ENCODE measurements around the gene NBPF9. TPM values are rescaled to one million over a fixed set of nuclear protein-coding genes. Genes with fewer than 3 reads are reported as not detected.
"Not testable (repeated sequence)": the region's sequence is repeated elsewhere in the genome, so short reads cannot be mapped to it uniquely, and the experiment has no call there.

The NBPF9 gene
- polyA plus RNA-seq, 1 donor = 34.5 TPM

DNA sequence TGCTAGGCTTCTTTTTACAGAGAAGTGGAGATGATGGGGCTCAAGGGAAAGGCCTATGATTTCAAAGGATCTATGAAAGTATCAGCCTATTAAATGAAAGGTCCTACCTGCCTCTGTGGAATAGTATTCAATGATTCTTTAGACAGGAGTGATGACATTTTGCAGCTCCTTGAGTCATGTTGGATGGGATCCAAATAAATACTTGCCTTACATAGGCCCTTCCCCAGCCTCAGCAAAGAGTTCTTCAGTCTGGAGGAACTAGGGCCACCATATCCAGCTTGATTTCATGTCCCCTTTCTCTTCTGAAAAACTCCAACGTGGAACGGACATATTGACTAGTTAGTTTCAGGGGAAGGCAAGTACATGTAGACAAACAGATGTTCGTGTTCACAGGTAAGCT is 87.8 kb downstream of the NBPF9 start:
- not testable (repeated sequence) for DNase-seq (ENCODE audit: low read depth)

DNA sequence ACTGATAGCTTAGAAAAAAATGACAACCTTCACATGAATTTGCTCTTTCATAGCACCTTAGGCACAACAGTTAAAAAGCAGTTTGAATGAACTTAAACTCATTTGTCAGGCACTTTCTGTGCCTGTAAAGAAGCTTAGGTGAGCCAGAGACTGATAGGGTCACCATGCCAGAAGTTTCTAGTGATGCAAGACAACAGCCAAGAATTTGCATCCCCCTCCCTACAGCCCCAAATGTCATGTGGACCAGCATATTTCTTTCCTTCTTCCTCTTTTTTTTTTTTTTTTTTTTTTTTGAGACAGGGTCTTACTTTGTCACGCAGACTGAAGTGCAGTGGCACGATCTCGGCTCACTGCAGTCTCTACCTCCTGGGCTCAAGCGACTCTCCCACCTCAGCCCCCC is 89.8 kb downstream of the NBPF9 start:
- not testable (repeated sequence) for DNase-seq (ENCODE audit: low read depth)

DNA sequence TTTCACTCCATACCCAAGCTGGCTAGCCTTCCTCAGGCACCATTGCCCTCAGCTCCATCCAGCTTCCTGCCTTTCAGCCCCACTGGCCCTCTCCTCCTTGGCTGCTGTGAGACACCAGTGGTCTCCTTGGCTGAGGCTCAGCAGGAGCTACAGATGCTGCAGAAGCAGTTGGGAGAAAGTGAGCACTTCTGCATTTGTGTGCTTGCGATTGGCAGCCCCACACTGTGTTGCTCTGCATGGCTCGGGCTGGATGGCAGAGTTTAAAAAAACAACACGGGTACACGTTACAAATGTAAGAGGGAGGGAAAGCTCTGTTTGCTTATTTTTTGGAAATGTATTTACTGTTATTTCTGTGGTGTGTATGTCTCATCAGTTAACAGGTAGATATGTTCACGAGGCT is 90.8 kb downstream of the NBPF9 start:
- not testable (repeated sequence) for DNase-seq (ENCODE audit: low read depth)

DNA sequence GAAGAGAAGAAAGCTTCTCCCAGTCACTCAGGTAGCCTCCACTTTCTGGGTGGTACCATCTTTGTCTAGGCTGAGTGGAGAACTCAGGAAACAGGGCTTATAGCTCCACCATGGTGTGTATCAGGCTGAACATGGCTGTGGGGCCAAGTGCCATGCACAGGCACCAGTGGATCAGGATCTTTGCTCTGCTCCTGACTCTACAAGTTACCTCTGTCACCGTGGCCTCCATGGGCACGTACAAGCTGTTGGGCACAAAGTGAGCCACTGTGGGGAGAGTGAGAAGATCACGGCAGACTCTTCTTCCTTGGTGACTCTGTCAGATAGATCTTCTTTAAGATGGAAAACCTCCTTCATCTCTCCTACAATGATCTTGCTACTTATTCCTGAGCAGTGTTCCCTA is 93.6 kb downstream of the NBPF9 start:
- DNase-seq (ENCODE audit: low read depth) = not testable (repeated sequence)

DNA sequence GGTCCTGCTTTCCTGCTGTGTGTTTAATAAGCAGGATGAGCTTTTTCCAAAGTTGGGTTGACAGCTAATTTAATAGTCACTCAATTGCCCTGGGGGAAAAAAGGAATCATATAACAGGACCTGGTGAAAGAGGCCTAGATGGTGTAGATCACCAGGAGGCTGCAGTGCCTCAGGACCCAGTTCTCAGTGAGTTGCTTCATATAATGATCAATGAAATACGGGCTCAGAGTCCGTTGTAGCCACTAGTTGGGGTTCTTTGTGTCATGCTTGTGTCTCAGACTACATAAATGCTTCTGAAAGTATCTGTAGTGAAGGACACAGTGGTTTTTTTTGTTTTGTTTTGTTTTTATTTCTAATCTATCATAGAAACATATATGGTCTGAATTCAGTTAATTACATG is 94.6 kb downstream of the NBPF9 start:
- DNase-seq (ENCODE audit: low read depth) = not testable (repeated sequence)

DNA sequence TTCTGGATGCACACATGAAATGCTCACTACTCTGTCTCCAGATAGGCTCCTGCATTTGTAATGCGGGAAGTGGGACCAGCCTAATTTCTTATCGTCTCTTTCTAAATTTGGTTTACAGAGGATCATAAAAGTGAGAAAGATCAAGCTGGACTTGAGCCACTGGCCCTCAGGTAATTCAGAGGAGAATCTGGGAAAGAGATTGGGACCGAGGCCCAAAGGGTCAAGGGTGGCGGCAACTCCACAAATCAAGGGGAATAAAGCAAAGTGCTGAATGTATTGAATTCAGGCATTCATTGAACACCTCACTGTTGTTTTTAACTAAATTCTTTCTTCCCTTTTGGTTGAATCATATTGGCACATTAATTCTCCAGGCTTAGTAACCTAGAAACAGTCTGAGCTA is 95.0 kb downstream of the NBPF9 start:
- DNase-seq (ENCODE audit: low read depth) = not testable (repeated sequence)

Measured in forelimb muscle (tissue), 1 donor.